K562 (cell line): ENCODE results near the gene MCOLN2.

Source experiments
- CBFA2T2 ChIP-seq: fragments of 450-650 bp; conservative IDR thresholded peaks from 2 replicates; pipeline ENCODE4 v1.6.1; 2017; ENCODE audit warnings: mild to moderate bottlenecking
- CEBPB ChIP-seq: fragments of 450-650 bp; IDR thresholded peaks from 2 replicates; pipeline ENCODE4 v1.6.1; 2016; ENCODE audit warnings: missing genetic modification characterization, missing compliant biosample characterization
- FOXA1 ChIP-seq: fragments of 450-650 bp; IDR thresholded peaks from 2 replicates; pipeline ENCODE4 v1.6.1; 2016; ENCODE audit warnings: mild to moderate bottlenecking, borderline replicate concordance
- GABPA ChIP-seq: fragments of 200-800 bp; sonication (Bioruptor generic); conservative IDR thresholded peaks from 2 replicates; pipeline ENCODE4 v1.6.1; 2016; ENCODE audit warnings: low read depth, missing genetic modification characterization, missing compliant biosample characterization
- GATAD2A ChIP-seq: fragments of 450-650 bp; IDR thresholded peaks from 2 replicates; pipeline ENCODE4 v1.6.1; 2017
- HCFC1 ChIP-seq: IDR thresholded peaks from 2 replicates; pipeline ENCODE4 v1.6.1; 2012; ENCODE audit warnings: low read depth, low read length, improper control_type of control experiment
- IRF1 ChIP-seq: sonication (generic); formaldehyde crosslinking; IDR thresholded peaks from 2 replicates; pipeline ENCODE4 v1.8.0; 2022; ENCODE audit warnings: missing genetic modification reagents, mild to moderate bottlenecking, borderline replicate concordance
- TF ChIP-seq, protein P1 (sequence below), 3 experiments: IDR thresholded peaks in 2 of 3; conservative IDR thresholded peaks in 1 of 3; 2 replicates each; pipeline ENCODE4 v1.5.1; 2011 to 2012; ENCODE audit warnings: low read length in 3 of 3, mild to moderate bottlenecking in 3 of 3, control low read depth in 2 of 3, improper control_type of control experiment in 1 of 3, inconsistent platforms in 1 of 3, low read depth in 1 of 3, mixed read lengths in 1 of 3, moderate library complexity in 1 of 3; ENCODE audit not compliant: insufficient read depth in 2 of 3
- TF ChIP-seq, protein P2 (sequence below), 2 experiments: fragments of 450-650 bp in 1 of 2; sonication (generic) in 1 of 2; formaldehyde crosslinking; conservative IDR thresholded peaks; 2 replicates each; pipeline versions ENCODE4 v1.4.0 to v1.8.1; 2020 to 2022; ENCODE audit warnings: mild to moderate bottlenecking in 1 of 2, missing genetic modification reagents in 1 of 2
- TF ChIP-seq, protein P3 (sequence below): sonication (generic); formaldehyde crosslinking; IDR thresholded peaks from 2 replicates; pipeline ENCODE4 v1.9.0; 2022; ENCODE audit warnings: mild to moderate bottlenecking, missing genetic modification reagents

DNA sequence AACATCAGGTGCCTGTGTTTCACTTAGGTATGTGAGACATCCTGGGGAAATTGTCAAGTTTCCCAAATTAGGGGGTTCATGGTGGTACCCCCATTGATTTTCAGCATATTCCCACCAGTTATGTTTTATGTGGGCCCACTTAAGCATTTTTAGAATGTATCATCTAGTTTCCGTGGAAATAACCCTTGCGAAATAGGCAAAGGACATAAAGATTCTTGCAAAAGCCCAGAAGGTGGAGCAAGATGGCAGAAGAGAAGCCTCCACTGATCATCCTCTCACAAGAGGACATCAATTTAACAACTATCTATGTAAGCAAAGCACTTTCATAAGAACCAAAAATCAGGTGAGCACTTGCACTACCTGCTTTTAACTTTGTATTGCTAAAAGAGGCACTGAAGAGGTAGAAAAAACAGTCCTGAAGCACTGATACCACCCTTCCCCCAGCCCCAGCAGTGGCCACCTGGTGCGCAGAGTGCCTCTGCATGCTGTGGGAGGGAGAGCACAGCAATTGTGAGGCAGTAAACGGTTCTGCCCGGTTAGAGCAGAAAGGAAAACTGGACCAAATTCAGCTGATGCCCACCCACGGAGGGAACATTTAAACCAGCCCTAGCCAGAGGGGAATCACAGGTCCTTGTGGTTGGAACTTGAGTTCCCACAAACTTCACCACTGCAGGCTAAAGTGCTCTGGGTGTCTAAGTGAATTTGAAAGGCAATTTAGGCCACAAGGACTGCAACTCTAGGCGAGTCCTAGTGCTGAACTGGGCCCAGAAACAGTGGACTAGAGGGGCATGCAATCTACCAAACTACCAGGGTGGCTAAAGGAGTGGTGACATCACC, 23.2 kb downstream of the MCOLN2 start:
- TF ChIP-seq, protein P1, sequence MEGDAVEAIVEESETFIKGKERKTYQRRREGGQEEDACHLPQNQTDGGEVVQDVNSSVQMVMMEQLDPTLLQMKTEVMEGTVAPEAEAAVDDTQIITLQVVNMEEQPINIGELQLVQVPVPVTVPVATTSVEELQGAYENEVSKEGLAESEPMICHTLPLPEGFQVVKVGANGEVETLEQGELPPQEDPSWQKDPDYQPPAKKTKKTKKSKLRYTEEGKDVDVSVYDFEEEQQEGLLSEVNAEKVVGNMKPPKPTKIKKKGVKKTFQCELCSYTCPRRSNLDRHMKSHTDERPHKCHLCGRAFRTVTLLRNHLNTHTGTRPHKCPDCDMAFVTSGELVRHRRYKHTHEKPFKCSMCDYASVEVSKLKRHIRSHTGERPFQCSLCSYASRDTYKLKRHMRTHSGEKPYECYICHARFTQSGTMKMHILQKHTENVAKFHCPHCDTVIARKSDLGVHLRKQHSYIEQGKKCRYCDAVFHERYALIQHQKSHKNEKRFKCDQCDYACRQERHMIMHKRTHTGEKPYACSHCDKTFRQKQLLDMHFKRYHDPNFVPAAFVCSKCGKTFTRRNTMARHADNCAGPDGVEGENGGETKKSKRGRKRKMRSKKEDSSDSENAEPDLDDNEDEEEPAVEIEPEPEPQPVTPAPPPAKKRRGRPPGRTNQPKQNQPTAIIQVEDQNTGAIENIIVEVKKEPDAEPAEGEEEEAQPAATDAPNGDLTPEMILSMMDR (IDR thresholded peaks at IDR 0.05 in 2 of 3, conservative IDR thresholded peaks at IDR 0.05 in 1 of 3; ENCODE audit: insufficient read depth in 2 of 3, low read depth in 1 of 3, low read length in 3 of 3), result peak in 1 of 3 experiments; percentile 17; a peak in 1 of 6 replicates
- TF ChIP-seq GABPA (tag), result no peak
- no peak for TF ChIP-seq IRF1 (CRISPR knock-in tag)
- TF ChIP-seq CBFA2T2, result no peak
- TF ChIP-seq HCFC1, result no peak
- TF ChIP-seq, protein P2, sequence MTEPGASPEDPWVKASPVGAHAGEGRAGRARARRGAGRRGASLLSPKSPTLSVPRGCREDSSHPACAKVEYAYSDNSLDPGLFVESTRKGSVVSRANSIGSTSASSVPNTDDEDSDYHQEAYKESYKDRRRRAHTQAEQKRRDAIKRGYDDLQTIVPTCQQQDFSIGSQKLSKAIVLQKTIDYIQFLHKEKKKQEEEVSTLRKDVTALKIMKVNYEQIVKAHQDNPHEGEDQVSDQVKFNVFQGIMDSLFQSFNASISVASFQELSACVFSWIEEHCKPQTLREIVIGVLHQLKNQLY (CRISPR knock-in tag; conservative IDR thresholded peaks at IDR 0.05), result no peak
- peak; percentile 78 for TF ChIP-seq CEBPB (tag)
- no peak for TF ChIP-seq GATAD2A
- TF ChIP-seq FOXA1, result no peak
- TF ChIP-seq, protein P3, sequence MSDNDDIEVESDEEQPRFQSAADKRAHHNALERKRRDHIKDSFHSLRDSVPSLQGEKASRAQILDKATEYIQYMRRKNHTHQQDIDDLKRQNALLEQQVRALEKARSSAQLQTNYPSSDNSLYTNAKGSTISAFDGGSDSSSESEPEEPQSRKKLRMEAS (CRISPR knock-in tag), result no peak
